ENCODE measurements around the gene NSL1.

DNA sequence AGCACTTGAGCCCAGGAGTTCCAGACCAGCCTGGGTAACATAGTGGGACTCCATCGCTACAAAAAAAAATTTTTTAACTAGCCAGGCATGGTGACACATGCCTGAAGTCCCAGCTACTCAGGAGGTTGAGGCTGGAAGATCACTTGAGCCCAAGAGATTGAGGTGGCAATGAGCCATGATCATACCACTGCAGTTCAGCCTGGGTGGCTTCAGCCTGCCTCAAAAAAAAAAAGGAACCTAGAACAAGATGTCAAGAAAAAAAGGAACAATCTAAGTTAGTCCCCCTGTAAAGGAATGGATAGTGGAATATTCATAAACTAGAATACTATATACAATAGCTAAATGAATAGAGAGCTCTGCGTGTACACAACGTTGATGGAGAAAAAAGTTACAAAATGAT, 14.4 kb downstream of the NSL1 start:
- TF ChIP-seq, protein P1, sequence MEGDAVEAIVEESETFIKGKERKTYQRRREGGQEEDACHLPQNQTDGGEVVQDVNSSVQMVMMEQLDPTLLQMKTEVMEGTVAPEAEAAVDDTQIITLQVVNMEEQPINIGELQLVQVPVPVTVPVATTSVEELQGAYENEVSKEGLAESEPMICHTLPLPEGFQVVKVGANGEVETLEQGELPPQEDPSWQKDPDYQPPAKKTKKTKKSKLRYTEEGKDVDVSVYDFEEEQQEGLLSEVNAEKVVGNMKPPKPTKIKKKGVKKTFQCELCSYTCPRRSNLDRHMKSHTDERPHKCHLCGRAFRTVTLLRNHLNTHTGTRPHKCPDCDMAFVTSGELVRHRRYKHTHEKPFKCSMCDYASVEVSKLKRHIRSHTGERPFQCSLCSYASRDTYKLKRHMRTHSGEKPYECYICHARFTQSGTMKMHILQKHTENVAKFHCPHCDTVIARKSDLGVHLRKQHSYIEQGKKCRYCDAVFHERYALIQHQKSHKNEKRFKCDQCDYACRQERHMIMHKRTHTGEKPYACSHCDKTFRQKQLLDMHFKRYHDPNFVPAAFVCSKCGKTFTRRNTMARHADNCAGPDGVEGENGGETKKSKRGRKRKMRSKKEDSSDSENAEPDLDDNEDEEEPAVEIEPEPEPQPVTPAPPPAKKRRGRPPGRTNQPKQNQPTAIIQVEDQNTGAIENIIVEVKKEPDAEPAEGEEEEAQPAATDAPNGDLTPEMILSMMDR (IDR thresholded peaks at IDR 0.05; ENCODE audit: borderline replicate concordance, extremely low read depth, low read length, poor library complexity, severe bottlenecking) = no peak
- no peak for TF ChIP-seq EZH2 (IDR thresholded peaks at IDR 0.05; ENCODE audit: borderline replicate concordance, low read depth, low read length, severe bottlenecking)
